A549 (cell line): Measurements from ENCODE around the gene PARP2. TPM values are rescaled to one million over a fixed set of nuclear protein-coding genes. Genes with fewer than 3 reads are reported as not detected.

Experiments used
- ATAC-seq, 2 experiments: fragments of 200-7000 bp in 1 of 2; fragments of >200 bp in 1 of 2; cut with Nextera tagmentation in 1 of 2; cut with Tn5 transposase in 1 of 2; 3 replicates each; pipeline versions ENCODE4 v1.8.0 to v1.9.1; 2018 to 2020; ENCODE audit warnings: mild to moderate bottlenecking in 1 of 2, moderate library complexity in 1 of 2
- CTCF ChIA-PET: fragments of 300-600 bp; sonication (Branson Sonifier 250); formaldehyde crosslinking; extraction: SDS; loops from one replicate; lab custom pipeline; 2021; ENCODE audit warnings: antibody characterized with exemption, inconsistent platforms; lab: Yijun Ruan, JAX
- POLR2A ChIA-PET: fragments of 350-600 bp; formaldehyde crosslinking; extraction: SDS; loops from one replicate; lab custom pipeline; 2021; ENCODE audit warnings: antibody characterized with exemption, inconsistent platforms; lab: Yijun Ruan, JAX
- DNase-seq, 2 experiments: peaks; one replicate each; pipeline versions ENCODE4 v3.0.0 to v3.0.0-alpha.2; 2011 to 2016; ENCODE audit warnings: low read depth in 1 of 2, low spot score in 1 of 2
- FAIRE-seq: peaks from 2 replicates; lab custom pipeline; 2011; peaks lifted over from hg19 to GRCh38; lab: Jason Lieb, UNC
- H3K27ac ChIP-seq, 2 experiments: fragments of >200 bp; sonication (Bioruptor Twin); formaldehyde crosslinking; 3 replicates each; pipeline ENCODE4 v1.5.1; 2016 to 2017
- H3K4me1 ChIP-seq: fragments of >200 bp; sonication (Bioruptor Twin); formaldehyde crosslinking; 3 replicates; pipeline ENCODE4 v1.6.1; 2016
- H3K4me2 ChIP-seq: fragments of >200 bp; sonication (Bioruptor Twin); formaldehyde crosslinking; 3 replicates; pipeline ENCODE4 v1.6.1; 2016
- H3K4me3 ChIP-seq: fragments of >200 bp; sonication (Bioruptor Twin); formaldehyde crosslinking; 3 replicates; pipeline ENCODE4 v1.5.1; 2016
- H3K9me3 ChIP-seq: fragments of >200 bp; sonication (Bioruptor Twin); formaldehyde crosslinking; 3 replicates; pipeline ENCODE4 v1.6.1; 2016
- CHD2 ChIP-seq: fragments of 150-350 bp; IDR thresholded peaks from 2 replicates; pipeline ENCODE4 v1.6.1; 2014; ENCODE audit warnings: low read length; ENCODE audit not compliant: partially characterized antibody
- EHMT2 ChIP-seq: fragments of 200-600 bp; sonication (generic); IDR thresholded peaks from 2 replicates; pipeline ENCODE4 v1.6.1; 2016; ENCODE audit warnings: antibody characterized with exemption, low read depth, mild to moderate bottlenecking, moderate library complexity
- EP300 ChIP-seq, 2 experiments: fragments of >200 bp; sonication (Bioruptor Twin); formaldehyde crosslinking; IDR thresholded peaks; 2 replicates in 1 of 2; 3 replicates in 1 of 2; pipeline ENCODE4 v1.6.1; 2016 to 2017
- FOSL2 ChIP-seq, 2 experiments: fragments of 450-650 bp in 1 of 2; fragments of >200 bp in 1 of 2; sonication (Bioruptor Twin) in 1 of 2; formaldehyde crosslinking; IDR thresholded peaks; 2 replicates each; pipeline versions ENCODE4 v1.5.0 to v1.6.1; 2016 to 2020; ENCODE audit warnings: mild to moderate bottlenecking in 1 of 2, moderate library complexity in 1 of 2
- HMGXB4 ChIP-seq: fragments of 250-450 bp; sonication (Bioruptor Pico); IDR thresholded peaks from 2 replicates; pipeline ENCODE4 v1.5.0; 2021; ENCODE audit warnings: mild to moderate bottlenecking, moderate library complexity, borderline replicate concordance
- KDM1A ChIP-seq: fragments of 200-600 bp; sonication (generic); IDR thresholded peaks from 2 replicates; pipeline ENCODE4 v1.6.1; 2016; ENCODE audit warnings: low read depth, mild to moderate bottlenecking
- MAFK ChIP-seq: fragments of 450-650 bp; IDR thresholded peaks from 2 replicates; pipeline ENCODE4 v1.6.1; 2014; ENCODE audit not compliant: partially characterized antibody
- PBX3 ChIP-seq: IDR thresholded peaks from 2 replicates; pipeline ENCODE4 v1.6.1; 2012
- REST ChIP-seq: fragments of 200-600 bp; sonication (generic); IDR thresholded peaks from 2 replicates; pipeline ENCODE4 v1.6.1; 2016; ENCODE audit warnings: antibody characterized with exemption, mild to moderate bottlenecking, moderate library complexity
- RFX5 ChIP-seq: fragments of 450-650 bp; IDR thresholded peaks from 2 replicates; pipeline ENCODE4 v1.7.1; 2014; ENCODE audit warnings: antibody characterized with exemption, mild to moderate bottlenecking, moderate library complexity
- TP53 ChIP-seq: fragments of 250-450 bp; sonication (Bioruptor Pico); IDR thresholded peaks from 2 replicates; pipeline ENCODE4 v1.5.0; 2021; ENCODE audit warnings: mild to moderate bottlenecking, moderate library complexity
- ZC3H11A ChIP-seq: fragments of 450-650 bp; IDR thresholded peaks from 2 replicates; pipeline ENCODE4 v1.6.1; 2014; ENCODE audit warnings: antibody characterized with exemption, mild to moderate bottlenecking
- ZFP36 ChIP-seq: fragments of 450-650 bp; IDR thresholded peaks from 2 replicates; pipeline ENCODE4 v1.6.1; 2014; ENCODE audit warnings: borderline replicate concordance; ENCODE audit not compliant: partially characterized antibody
- ZNF302 ChIP-seq: fragments of 250-450 bp; sonication (Bioruptor Pico); IDR thresholded peaks from 2 replicates; pipeline ENCODE4 v1.9.0; 2021; ENCODE audit warnings: inconsistent platforms, mild to moderate bottlenecking, moderate library complexity
- WGBS: methylation state at CpG from one replicate; pipeline ENCODE4 v1.1.6; 2017; ENCODE audit errors: missing lambda C conversion rate; 5-methylcytosine and 5-hydroxymethylcytosine counted together
- polyA plus RNA-seq, 4 experiments: library from polyadenylated mRNA; depleted of rRNA in 3 of 4; stranded (reverse); fragments of >200 nt; fragmentation: RNase III in 1 of 4; extraction: RNeasy Plus Mini Kit Qiagen cat#74134 plus additional on column Dnase treatment in 1 of 4; gene quantifications; 2 replicates in 3 of 4; 3 replicates in 1 of 4; pipeline ENCODE4 v1.2.3, GENCODE V29; 2011 to 2017
- TF ChIP-seq, protein P1 (sequence below): fragments of >200 bp; sonication (Bioruptor Twin); formaldehyde crosslinking; IDR thresholded peaks from 2 replicates; pipeline ENCODE4 v1.6.1; 2016
- TF ChIP-seq, protein P2 (sequence below): fragments of >200 bp; sonication (Bioruptor Twin); formaldehyde crosslinking; IDR thresholded peaks from 3 replicates; pipeline ENCODE4 v1.5.1; 2016

PARP2 gene
- polyA plus RNA-seq, 2 of the 4 experiments (the other 2 are of a cell fraction): 42.3 to 43.4 TPM

GRCh38 chr14:20365928-20366327 is 22.5 kb downstream of the PARP2 start:
- ChIA-PET CTCF (no interaction called here), POLR2A (no interaction called here)
- Histone ChIP-seq H3K4me3 (no peak overlapping the region), H3K9me3 (no peaks in the 10 kb centered on the region), H3K4me2 (no peak overlapping the region)
- DNase-seq: no peak
- no peak for ATAC-seq
- no peak for TF ChIP-seq TP53 (CRISPR knock-in tag)
- TF ChIP-seq, protein P1, sequence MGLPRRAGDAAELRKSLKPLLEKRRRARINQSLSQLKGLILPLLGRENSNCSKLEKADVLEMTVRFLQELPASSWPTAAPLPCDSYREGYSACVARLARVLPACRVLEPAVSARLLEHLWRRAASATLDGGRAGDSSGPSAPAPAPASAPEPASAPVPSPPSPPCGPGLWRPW: no peak
- TF ChIP-seq KDM1A: no peak
- TF ChIP-seq, all 56 proteins: peak for 0
- no peaks in the 10 kb centered on the region for H3K4me1 ChIP-seq
- no peak overlapping the region for H3K27ac ChIP-seq
- peak; percentile 46 for FAIRE-seq

DNA sequence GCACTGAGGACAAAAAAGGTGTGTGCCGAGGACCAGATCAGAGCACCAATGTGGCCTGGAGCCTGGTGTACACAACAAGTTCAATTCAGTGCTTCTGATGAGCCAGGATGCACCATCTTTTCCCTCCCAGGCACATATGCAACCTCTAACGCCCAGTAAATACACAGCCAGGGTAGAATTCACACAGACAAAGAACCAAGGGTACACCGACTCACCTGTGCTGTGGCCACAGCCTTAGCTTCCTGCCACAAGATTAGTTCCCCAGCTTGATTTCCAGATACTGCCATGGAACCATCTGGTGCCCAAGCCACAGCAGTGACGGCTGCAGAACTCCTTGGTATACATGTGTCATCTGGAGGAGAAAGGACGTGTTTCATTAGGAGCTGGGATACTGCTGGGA is 29.4 kb downstream of the PARP2 start:
- DNase-seq: no peak
- no peak for ATAC-seq
- no peak overlapping the region for H3K4me3 ChIP-seq
- TF ChIP-seq EHMT2: no peak
- TF ChIP-seq, protein P1: no peak
- TF ChIP-seq, protein P2, sequence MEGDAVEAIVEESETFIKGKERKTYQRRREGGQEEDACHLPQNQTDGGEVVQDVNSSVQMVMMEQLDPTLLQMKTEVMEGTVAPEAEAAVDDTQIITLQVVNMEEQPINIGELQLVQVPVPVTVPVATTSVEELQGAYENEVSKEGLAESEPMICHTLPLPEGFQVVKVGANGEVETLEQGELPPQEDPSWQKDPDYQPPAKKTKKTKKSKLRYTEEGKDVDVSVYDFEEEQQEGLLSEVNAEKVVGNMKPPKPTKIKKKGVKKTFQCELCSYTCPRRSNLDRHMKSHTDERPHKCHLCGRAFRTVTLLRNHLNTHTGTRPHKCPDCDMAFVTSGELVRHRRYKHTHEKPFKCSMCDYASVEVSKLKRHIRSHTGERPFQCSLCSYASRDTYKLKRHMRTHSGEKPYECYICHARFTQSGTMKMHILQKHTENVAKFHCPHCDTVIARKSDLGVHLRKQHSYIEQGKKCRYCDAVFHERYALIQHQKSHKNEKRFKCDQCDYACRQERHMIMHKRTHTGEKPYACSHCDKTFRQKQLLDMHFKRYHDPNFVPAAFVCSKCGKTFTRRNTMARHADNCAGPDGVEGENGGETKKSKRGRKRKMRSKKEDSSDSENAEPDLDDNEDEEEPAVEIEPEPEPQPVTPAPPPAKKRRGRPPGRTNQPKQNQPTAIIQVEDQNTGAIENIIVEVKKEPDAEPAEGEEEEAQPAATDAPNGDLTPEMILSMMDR: no peak
- no peak for TF ChIP-seq ZNF302
- no peak for TF ChIP-seq RFX5
- TF ChIP-seq, all 56 proteins: peak for 0
- 79% methylated on average over 5 of the region's 5 CpGs for WGBS
- no peaks in the 10 kb centered on the region for H3K4me1 ChIP-seq
- no peak for FAIRE-seq
- POLR2A ChIA-PET: no interaction called here
- H3K9me3 ChIP-seq: no peaks in the 10 kb centered on the region
- CTCF ChIA-PET: interaction anchor here (0.8 to 1.2 kb wide), 2 partner anchors 23 to 32 kb away, joined by 3 read pairs; no protein-coding TSS in a partner anchor
- H3K27ac ChIP-seq: no peak overlapping the region
- no peak overlapping the region for H3K4me2 ChIP-seq

- CTCF ChIA-PET: interaction anchor here (1.5 to 2.5 kb wide), 2 partner anchors 9 to 21 kb away, joined by 4 to 6 read pairs; no protein-coding TSS in a partner anchor
- DNase-seq (no peak), FAIRE-seq (no peak), ATAC-seq (no peak)
- Histone ChIP-seq H3K4me1 (no peaks in the 10 kb centered on the region), H3K4me2 (no peak overlapping the region), H3K4me3 (no peak overlapping the region), H3K9me3 (no peaks in the 10 kb centered on the region), H3K27ac (no peak overlapping the region)
- POLR2A ChIA-PET: no interaction called here
- TF ChIP-seq HMGXB4 (CRISPR knock-in tag) (no peak), EHMT2 (no peak), MAFK (no peak), ZC3H11A (no peak), REST (no peak), FOSL2 (IDR thresholded peaks at IDR 0.05) (no peak), FOSL2 (CRISPR knock-in tag; IDR thresholded peaks at IDR 0.05) (no peak), EP300 (IDR thresholded peaks at IDR 0.05) (no peak), CHD2 (no peak), PBX3 (no peak), ZFP36 (no peak)
- TF ChIP-seq, protein P2: no peak
- WGBS: 83% methylated on average over 3 of the region's 3 CpGs
Measured at GRCh38 chr14:20375471-20375870, 32.0 kb downstream of the PARP2 start.
